Cardiac fibroblast (primary cell): ENCODE data around the gene CHPT1.

Source experiments
- DNase-seq, 2 donors: peaks; one replicate each; pipeline versions ENCODE4 v3.0.0 to v3.0.0-alpha.2; 2010; ENCODE audit warnings: low read depth in 2 of 2
- H3K4me3 ChIP-seq, 2 donors: replicated peaks in 1 of 2; 1 replicate in 1 of 2; 2 replicates in 1 of 2; pipeline ENCODE4 v1.5.1; 2011; ENCODE audit warnings: low read depth in 2 of 2, low read length in 2 of 2, mild to moderate bottlenecking in 2 of 2, moderate library complexity in 1 of 2
- TF ChIP-seq, protein P1 (sequence below): IDR thresholded peaks from one replicate; pipeline ENCODE4 v1.5.1; 2011; ENCODE audit warnings: low read depth, mild to moderate bottlenecking, low read length, inconsistent platforms

Gene CHPT1

DNA sequence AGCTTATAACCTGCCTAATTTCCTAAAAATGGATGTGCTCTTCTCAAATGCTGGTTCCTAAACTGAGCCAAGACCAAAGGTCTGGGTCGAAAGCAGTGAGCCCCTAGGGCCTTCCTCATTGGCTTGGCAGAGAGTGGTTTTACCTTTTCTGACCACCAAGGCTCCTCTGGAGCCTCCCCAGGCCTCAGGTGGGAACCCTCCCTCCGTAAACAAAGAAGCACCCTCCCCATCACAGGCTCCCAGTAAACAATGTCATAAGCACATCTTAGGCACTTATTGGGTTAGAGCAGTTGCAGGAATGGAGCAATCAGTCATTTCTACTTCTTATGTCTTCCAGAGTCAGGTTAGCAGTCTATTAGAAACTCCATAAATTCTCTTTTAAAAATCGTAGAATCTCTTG is 6.0 kb downstream of the CHPT1 start:
- no peak for DNase-seq
- TF ChIP-seq, protein P1, sequence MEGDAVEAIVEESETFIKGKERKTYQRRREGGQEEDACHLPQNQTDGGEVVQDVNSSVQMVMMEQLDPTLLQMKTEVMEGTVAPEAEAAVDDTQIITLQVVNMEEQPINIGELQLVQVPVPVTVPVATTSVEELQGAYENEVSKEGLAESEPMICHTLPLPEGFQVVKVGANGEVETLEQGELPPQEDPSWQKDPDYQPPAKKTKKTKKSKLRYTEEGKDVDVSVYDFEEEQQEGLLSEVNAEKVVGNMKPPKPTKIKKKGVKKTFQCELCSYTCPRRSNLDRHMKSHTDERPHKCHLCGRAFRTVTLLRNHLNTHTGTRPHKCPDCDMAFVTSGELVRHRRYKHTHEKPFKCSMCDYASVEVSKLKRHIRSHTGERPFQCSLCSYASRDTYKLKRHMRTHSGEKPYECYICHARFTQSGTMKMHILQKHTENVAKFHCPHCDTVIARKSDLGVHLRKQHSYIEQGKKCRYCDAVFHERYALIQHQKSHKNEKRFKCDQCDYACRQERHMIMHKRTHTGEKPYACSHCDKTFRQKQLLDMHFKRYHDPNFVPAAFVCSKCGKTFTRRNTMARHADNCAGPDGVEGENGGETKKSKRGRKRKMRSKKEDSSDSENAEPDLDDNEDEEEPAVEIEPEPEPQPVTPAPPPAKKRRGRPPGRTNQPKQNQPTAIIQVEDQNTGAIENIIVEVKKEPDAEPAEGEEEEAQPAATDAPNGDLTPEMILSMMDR = no peak

DNA sequence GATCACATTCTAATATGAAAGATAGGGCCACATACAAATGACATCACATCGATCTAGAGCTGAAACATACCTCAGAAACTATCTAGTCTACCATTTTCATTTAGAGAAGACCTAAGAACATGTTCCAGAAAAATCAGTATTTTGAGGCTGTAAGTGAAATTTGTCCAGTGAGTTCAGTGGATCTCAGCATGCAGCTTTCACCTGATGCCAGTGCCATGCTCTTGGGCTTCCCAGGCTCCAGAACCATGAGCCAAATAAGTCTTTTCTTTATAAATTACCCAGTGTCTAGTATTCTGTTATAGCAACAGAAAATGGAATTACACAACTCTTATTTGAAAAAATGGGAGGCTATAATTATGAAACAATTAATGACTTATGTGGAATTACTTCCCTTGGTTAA is 9.0 kb downstream of the CHPT1 start:
- TF ChIP-seq, protein P1 = no peak
- H3K4me3 ChIP-seq = no peak overlapping the region
- no peak for DNase-seq

More for the DNA sequence above, 6.0 kb downstream of the CHPT1 start:
- H3K4me3 ChIP-seq = no peak overlapping the region

DNA sequence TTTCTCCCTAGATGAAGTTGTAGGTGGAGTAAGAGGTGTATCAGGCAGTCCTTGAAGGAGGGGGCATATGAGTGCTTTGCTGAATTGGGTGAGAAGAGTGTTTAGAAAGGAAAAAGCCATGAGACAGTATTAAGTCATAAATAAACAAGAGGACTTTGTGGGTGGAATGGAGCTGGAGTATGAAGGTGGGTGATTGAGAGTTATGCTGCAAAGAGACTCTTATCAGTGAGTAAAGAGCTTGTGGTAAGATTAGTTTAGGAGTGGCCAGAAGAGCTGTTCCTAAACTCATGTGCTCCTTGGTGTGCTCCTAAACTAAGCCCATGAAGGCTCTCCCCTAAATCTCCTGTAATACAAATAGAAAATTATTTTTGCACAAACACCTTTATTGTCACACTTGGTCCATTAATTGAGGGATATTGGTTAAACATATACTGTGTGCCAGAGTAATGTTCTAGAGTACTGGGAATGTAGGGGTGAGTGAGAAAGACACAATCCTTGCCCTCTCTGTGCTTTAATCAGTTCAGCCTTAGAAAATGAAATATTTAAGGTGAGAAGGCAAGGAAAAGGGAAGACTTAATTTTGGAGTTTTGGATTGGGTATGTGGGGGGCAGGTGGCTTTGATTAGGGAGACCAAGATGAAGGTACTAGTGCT is 9.8 kb downstream of the CHPT1 start:
- DNase-seq = peak in 1 of 2 donors; percentile 5
- H3K4me3 ChIP-seq = no peak overlapping the region
- TF ChIP-seq, protein P1 = no peak

DNA sequence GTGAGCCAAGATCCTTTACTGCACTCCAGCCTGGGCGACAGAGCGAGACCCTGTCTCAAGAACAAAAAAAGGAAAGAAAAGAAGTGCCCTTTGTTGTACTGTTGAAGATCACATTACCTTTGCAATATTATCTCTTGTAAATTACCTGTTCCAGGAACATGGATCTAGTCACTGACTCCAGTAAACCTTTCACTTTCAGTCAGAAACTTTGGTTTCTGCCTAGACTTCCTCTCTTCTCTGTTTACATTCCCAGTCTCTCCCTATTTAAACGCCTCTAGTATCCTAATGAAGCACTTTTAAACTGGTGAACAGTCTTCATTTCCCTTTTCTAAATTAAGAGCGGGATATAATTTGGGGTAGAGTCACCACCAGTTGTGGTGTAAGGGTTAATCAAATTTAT is 12.8 kb downstream of the CHPT1 start:
- H3K4me3 ChIP-seq = no peak overlapping the region
- no peak for DNase-seq
- TF ChIP-seq, protein P1 = no peak

DNA sequence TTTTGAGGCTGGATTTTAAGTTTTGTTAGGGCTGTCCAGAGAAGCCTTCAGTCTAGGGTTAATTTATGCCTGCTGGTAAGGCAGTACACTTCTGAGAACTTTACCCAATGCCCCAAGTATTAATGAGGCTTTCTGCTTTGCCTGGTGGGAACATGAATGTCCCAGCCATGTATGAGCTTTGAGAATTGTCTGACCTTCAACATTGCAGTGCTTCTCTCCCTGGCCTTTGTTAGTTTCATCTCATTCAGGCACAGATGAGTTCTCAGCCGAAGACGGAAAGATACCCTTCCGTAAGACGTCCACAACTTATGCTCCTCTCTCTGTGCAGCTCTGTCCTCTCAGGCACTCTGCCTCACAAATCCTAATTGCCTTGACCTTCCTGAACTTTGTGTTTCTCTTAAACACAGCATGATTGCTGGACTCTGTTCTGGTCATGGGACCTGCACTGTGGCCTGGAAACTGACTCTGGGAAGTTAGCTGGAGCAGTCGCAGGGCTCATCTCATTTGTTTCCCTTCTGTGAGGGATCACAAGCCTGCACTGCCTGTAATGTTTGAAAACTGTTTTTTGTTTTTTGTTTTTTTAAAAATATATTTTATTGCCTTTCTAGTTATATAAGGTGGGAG is 15.7 kb downstream of the CHPT1 start:
- no peak overlapping the region for H3K4me3 ChIP-seq
- DNase-seq = peak in 1 of 2 donors; percentile 4
- TF ChIP-seq, protein P1 = no peak

DNA sequence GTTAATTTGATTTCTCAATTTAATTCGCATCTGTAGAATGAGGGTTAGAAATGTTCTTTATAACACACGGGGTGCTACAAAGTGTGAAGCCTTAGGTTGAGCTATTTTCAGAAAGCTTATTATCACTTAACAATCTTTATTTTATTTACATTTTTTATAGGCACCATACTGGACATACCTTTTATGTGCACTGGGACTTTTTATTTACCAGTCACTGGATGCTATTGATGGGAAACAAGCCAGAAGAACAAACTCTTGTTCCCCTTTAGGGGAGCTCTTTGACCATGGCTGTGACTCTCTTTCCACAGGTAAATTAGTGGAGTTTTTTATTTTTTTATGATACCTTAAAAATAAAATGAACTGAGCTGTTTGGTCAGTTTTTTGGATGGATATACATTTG is 16.5 kb downstream of the CHPT1 start:
- TF ChIP-seq, protein P1 = no peak
- no peak for DNase-seq
- H3K4me3 ChIP-seq = no peak overlapping the region
